ENCODE data around the gene TUBG1. TPM values are rescaled to one million over a fixed set of nuclear protein-coding genes. Genes with fewer than 3 reads are reported as not detected.

Gene TUBG1
- total and polyA plus RNA-seq, 2 of the 4 experiments (the other 2 are of a cell fraction) = 38.9 to 94.5 TPM

GRCh38 chr17:42660692-42661345, 51.3 kb downstream of the TUBG1 start:
- H3K4me3 ChIP-seq (ENCODE audit: insufficient read depth, low read depth, low read length) = no peak overlapping the region
- no peak overlapping the region for H4K91ac ChIP-seq (ENCODE audit: insufficient read depth, low read depth, low read length)
- intact Hi-C loops (cut with micrococcal nuclease) = no loop called here
- H4K5ac ChIP-seq (ENCODE audit: low read depth, low read length) = no peak overlapping the region
- no peaks in the 10 kb centered on the region for H3K9me3 ChIP-seq (ENCODE audit: control insufficient read depth, insufficient read depth, low read length)
- TF ChIP-seq RFX5 (IDR thresholded peaks at IDR 0.05; ENCODE audit: low read depth, low read length) = no peak
- TF ChIP-seq SMC3 (IDR thresholded peaks at IDR 0.05; ENCODE audit: low read depth, low read length) = no peak
- no peak for TF ChIP-seq RCOR1 (IDR thresholded peaks at IDR 0.05; ENCODE audit: insufficient replicate concordance, low read length)
- TF ChIP-seq CTCF (conservative IDR thresholded peaks at IDR 0.05; ENCODE audit: low read depth, low read length) = no peak
- no peak for TF ChIP-seq MXI1 (IDR thresholded peaks at IDR 0.05; ENCODE audit: borderline replicate concordance, low read depth, low read length)
- peak; percentile 42; the same call in 1 of the 2 replicates for TF ChIP-seq FOS (IDR thresholded peaks at IDR 0.05; ENCODE audit: low read depth, low read length)
- no peak for TF ChIP-seq MAFK (IDR thresholded peaks at IDR 0.05; ENCODE audit: low read depth, low read length)
- TF ChIP-seq RAD21 (IDR thresholded peaks at IDR 0.05; ENCODE audit: low read length) = no peak
- H3K4me2 ChIP-seq (ENCODE audit: low read depth, low read length) = peak overlapping the region; percentile 49; the same call in 1 of the 2 replicates
- no peak overlapping the region for H2BK5ac ChIP-seq (ENCODE audit: low read depth, low read length, poor library complexity, severe bottlenecking)
- peaks cover 4 to 28% of the 10 kb centered on the region in 2 experiments; a peak in 2 of 4 replicates for H3K79me1 ChIP-seq (ENCODE audit: low read depth in 1 of 2, low read length in 2 of 2)
- dilution Hi-C loops (cut with HindIII; ENCODE audit: low sequenced_read_pairs, unreplicated experiment) = no loop called here
- H2AK5ac ChIP-seq (ENCODE audit: low read depth, low read length) = peak overlapping the region; percentile 85
- in situ Hi-C loops (cut with MboI; ENCODE audit: low sequenced_read_pairs) = no loop called here
- peak overlapping the region; percentile 22 for H2AK9ac ChIP-seq (replicated peaks; ENCODE audit: low read depth, low read length, poor library complexity)
- peaks cover 8% of the 10 kb centered on the region for H3K4me1 ChIP-seq (ENCODE audit: control insufficient read depth, insufficient read depth, low read length)
- peak overlapping the region; percentile 26 for H2BK120ac ChIP-seq (ENCODE audit: low read depth, low read length)
- no peak overlapping the region for H3K18ac ChIP-seq (ENCODE audit: low read depth, low read length)
- H3K23ac ChIP-seq (ENCODE audit: low read depth, low read length) = peak overlapping the region; percentile 86; the same call in 1 of the 2 replicates
- peak overlapping the region; percentile 8; the same call in 1 of the 2 replicates for H3K27ac ChIP-seq (ENCODE audit: insufficient read depth, low read length)
- no peaks in the 10 kb centered on the region for H3K27me3 ChIP-seq (ENCODE audit: control insufficient read depth, insufficient read depth, low read length)
- peak overlapping the region; percentile 70; the same call in 1 of the 3 replicates for H2BK15ac ChIP-seq (ENCODE audit: low read depth, low read length)
- DNase-seq (peak; percentile 72), ATAC-seq (ENCODE audit: low read depth) (peak; percentile 7; the same call in 1 of the 2 replicates)
- no TSS peak for BruUV-seq (replicated peaks)
- H3K9me1 ChIP-seq (ENCODE audit: insufficient read depth, low read length) = peaks cover 15% of the 10 kb centered on the region
- H3K56ac ChIP-seq (ENCODE audit: extremely low read depth, insufficient read depth, low read length) = no peak overlapping the region
- peak overlapping the region; percentile 63; the same call in 1 of the 2 replicates for H2BK20ac ChIP-seq (ENCODE audit: low read depth, low read length)
- H3K4ac ChIP-seq (ENCODE audit: low read depth, low read length) = peak overlapping the region; percentile 39; the same call in 1 of the 2 replicates
- H2AFZ ChIP-seq (replicated peaks; ENCODE audit: low read length, poor library complexity) = peak overlapping the region; percentile 12
- 0 out of 2 replicates have a peak overlapping the region, but pooled peaks have one; percentile 26 for H3K14ac ChIP-seq (replicated peaks; ENCODE audit: low read depth, low read length)
- H4K8ac ChIP-seq (ENCODE audit: low read depth in 2 of 2, low read length in 2 of 2) = peak overlapping the region in 1 of 2 experiments; percentile 23; a peak in 1 of 4 replicates
- H3K9ac ChIP-seq (ENCODE audit: low read depth, low read length) = no peak overlapping the region
- H4K20me1 ChIP-seq (ENCODE audit: insufficient read depth, low read length) = no peaks in the 10 kb centered on the region
- POLR2A ChIA-PET (ENCODE audit: unreplicated experiment) = no interaction called here
- CTCF ChIA-PET = no interaction called here
- 50% methylated on average over 2 of the region's 7 CpGs; no CpG with 5 or more reads in 1 of the 2 experiments for WGBS, 2 experiments (ENCODE audit: extremely low coverage in 2 of 2, insufficient read length in 1 of 2)
- peaks cover 16% of the 10 kb centered on the region; the same call in 1 of the 2 replicates for H3K36me3 ChIP-seq (ENCODE audit: control insufficient read depth, insufficient read depth, low read length)
